ENCODE results near the gene LGALS3.

GRCh38 chr14:55191203-55192053 lies 62.4 kb downstream of the LGALS3 start, which contains the start of gene DLGAP5:
- TF ChIP-seq POLR2A (IDR thresholded peaks at IDR 0.05; ENCODE audit: low read depth, low read length) (no peak; the same call in 1 of the 2 replicates), POLR2AphosphoS5 (IDR thresholded peaks at IDR 0.05; ENCODE audit: low read depth, low read length) (peak; percentile 40; the same call in 1 of the 2 replicates)

Measured in GM12891 (cell line).